GM19025 (cell line): ENCODE data around the gene RSU1.

Source experiments
- ATAC-seq: cut with Tn5 transposase; IDR thresholded peaks from one replicate; pipeline ENCODE4 v1.9.1; 2021; ENCODE audit warnings: mild to moderate bottlenecking, low read depth, moderate library complexity; ENCODE audit not compliant: unreplicated experiment

RSU1 gene

DNA sequence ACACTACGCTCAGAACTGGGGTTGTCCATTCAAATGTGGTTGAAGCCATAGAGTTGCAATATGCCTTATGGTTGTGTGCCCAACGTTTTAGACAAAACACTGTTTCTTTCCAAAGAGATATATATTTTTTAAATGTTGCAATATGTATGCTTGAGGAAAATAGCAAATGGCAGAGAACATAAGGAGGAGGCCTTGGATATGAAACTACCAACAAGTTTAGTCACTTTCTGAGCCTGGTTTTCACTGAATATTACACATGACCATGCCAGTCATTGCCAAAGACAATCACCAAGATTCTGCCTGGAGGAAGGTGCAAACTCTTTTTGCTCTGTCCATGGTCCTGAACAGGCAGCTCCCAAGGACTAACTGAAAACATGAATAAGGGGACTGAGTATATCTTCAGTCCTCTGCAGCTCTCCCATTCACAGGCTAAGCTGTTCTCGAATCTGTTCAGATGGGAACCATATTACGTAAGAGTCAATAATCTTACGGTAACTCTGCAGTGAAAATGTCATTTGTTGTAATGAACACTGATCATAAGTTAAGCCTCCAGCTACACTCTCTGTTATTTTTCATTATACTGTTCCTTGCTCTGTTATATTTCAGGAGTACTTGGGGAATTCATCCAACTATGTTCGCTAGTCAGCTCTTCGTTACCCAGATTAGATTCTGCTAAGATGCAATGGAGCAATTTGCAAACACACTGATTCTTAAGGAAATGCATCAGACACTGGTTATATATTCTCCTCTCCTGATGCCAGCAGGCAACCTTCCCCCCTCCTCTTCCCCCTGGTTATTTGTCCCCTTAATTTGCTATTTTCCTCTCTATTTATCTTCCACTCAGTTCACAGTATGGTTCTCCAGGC is 204.9 kb downstream of the RSU1 start:
- no peak for ATAC-seq

DNA sequence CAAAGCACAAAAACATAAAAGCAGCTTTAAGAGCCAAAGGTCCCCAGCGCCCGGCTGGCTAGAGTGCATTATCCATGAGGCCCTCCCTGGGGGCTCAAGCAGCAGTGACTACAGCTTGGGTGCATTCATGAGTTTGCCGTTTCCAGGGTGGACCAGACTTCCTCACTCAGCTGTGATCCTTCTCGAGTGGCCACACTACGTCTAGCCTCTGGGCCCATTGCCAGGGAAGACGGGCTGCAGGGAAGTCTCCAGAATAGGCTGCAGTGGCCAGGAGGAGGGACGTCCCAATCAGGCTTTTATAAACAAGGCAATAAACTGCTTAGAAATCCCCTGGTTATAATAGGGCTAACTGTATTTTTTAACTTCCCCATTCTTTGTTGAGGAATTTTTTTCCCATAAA is 206.2 kb downstream of the RSU1 start:
- ATAC-seq = no peak

DNA sequence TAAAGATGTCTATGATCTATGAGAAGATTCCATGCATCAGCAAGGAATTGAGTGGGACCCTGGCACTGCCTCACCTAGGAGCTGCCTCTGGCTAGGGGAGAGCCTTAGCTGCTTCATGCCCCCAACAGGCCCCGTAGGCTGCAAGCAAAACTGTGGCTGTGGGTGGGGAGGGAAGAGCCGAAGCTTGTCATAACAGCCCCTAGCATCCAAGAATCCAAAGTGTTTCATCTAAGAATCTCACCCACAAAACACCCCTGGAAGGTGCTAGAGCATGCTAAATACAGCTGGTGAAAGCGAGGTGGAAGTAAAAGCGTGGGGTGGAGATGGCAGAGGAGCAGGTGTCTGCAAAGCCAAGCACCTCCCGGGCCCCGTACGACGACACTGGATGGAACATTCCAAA is 208.0 kb downstream of the RSU1 start:
- no peak for ATAC-seq

DNA sequence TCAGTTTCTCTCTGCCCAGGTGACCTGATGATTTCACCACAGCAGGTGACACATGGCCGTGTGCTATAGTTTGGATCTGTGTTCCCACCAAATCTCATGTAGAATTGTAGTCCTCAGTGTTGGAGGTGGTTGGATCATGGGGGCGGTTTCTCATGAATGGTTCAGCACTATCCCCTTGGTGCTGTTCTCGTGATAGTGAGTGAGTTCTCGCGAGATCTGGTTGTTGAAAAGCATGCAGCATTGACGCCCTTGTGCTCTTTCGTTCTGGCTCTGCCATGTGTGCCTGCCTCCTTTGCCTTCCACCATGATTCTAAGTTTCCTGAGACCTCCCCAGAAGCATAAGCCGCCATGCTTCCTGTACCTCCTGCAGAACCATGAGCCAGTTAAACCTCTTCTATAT is 210.3 kb downstream of the RSU1 start:
- ATAC-seq = no peak

DNA sequence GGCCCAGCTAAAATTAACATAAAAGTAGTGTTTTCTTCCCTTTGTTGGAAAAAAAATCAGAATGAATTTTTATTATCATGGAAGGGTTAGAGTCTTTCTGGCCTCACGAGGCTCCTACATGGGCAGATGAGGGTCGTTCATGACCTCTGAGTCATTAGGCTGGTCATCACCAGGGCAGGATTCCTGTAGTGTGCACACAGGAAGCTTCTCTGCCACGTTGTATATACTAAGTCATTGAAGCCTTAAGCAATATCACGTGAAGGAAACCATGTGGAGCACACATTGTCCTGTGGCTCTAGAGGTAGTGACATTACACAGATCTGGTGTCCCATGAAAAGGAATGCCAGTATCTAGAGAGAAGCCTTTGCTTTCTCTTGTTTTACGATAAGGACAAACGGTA is 210.8 kb downstream of the RSU1 start:
- ATAC-seq = no peak

DNA sequence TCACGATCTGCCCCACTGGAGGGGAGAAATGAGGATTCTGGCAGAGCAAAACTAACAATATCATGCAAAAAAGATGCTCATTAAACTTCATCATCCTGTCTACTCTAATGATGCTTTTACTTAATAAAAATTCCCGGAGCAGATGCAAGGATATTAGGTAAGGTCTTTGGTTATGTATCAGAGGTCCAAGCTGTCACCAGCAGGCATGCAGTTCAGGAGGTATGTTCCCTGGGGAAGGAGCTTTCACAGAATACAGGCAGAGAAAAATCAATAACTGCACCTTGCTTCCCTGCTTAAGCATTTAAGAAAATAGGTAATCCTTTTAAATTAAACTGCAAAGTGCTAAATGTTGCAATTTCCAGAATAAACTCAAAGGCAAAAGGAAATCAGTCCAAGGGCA is 213.9 kb downstream of the RSU1 start:
- no peak for ATAC-seq

DNA sequence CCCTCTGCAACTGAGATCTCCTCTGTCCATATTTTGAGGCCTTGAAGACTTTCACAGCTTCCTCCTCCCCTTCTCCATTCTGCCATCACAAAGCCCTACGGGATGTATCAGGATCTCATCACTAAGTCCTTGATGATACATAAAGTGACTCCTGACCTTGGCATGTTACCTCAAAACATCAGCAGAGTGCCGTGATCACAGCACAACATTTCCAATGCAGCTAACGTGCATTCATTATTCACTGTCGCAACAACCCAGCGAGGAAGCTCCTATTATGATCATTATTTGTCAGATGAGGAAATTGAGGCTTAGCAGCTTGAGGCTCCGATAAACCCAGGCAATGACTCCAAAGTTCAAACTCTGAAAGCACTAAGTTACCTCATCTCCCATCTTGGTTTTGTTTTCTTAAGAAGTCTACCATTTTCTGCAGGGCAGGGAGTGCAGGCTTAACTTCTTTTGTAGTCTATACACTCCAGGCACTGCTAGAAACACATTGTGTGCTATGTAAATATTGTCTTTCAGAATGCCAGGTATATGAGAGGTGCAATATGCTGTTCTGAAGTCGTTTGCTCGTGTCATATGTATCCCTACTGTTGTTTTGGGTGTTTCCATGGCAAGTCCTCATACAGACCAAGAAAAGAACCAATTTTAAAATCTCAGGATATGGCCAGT is 215.0 kb downstream of the RSU1 start:
- no peak for ATAC-seq

DNA sequence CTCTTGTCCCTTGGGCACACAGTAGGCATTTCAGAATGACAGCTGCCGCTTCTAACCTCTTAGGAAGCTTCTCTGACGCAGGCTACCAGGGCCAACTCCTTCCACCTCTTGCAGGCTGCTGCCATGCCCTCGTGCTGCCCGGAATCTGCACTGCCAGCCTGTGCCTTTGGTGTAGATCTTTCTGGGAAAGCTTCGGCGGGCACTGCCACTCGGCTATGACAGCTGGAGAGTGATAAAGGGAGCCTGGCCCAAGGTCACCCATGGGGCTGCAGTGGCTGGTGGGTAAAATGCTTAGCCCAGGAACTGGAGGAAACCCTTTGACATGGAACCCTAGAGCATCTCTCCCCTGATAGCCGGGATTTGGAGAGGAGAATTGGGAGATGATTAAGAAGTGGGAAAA is 217.6 kb downstream of the RSU1 start:
- ATAC-seq = no peak

DNA sequence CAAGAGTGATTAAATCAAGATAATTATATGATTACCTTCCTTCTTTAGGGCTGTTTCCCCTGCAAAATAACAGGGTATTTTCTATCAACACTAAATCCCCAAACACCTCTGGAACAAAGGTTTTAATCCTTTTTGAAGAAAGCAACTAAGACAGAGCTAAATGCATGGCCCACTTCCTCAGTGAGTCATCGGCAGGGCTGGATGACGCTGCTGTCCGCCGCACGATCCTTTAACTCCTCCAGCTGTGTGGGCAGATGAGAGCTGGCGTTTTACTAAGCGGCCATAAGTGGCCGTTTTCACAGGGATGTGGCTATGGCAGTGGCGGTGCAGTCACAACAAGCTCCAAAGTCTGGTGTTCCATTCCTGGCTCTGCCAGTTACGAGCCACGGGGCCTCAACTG is 219.6 kb downstream of the RSU1 start:
- no peak for ATAC-seq

DNA sequence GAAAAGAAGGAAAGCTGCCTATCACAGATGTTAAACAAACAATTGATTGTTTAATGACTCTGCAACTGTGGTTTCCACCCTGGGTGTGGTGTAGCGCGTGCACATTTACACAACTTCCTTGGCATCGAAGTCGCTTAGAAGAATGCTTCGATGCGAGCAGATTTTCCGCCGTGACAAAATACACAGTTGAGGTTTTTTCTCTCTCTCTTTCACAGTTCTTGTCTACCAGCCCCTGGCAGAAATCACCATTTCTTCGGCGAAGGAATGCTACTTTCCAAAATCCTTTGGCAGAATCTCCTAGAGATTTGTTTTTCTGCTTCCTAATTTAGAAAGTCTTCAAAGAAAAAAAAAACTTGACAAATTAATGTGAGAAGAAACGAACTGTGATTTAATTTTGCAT is 224.8 kb downstream of the RSU1 start:
- ATAC-seq = no peak

DNA sequence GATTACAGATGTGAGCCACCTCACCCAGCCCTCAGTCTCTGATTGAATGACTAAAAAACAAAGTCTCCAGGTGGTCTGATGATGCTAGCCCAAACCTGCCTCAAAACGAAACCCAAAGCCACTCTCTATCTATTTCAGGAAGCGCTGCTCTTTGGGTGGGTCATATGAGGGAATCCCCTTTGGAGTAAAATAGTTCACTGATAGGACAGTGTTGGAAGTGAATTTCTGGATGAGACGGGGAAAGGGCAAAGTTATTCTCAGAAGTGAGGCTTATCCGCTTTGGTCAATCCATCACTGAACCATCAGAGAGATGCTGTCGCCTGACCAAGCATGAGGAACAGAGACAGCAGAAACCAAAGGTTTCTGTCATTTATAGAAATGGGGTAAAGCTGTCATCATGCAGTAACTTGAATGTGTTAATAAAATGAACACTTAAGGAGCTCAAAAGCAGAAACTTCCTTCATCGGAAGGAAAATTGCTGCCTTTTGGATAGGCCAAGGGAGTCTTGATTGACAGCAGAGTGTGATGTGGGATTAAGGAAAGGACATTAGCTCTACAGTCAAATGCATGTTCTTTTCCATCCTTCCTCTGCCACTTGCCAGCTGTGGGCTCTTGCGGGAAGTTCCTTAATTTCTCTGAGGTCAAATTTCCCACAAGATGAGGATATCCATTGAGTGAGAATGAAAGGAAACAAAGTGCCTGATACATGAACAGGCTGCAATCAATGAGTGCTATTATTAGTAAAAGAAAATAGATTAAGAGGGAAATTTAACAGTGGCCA is 230.7 kb downstream of the RSU1 start:
- peak; percentile 88 for ATAC-seq

DNA sequence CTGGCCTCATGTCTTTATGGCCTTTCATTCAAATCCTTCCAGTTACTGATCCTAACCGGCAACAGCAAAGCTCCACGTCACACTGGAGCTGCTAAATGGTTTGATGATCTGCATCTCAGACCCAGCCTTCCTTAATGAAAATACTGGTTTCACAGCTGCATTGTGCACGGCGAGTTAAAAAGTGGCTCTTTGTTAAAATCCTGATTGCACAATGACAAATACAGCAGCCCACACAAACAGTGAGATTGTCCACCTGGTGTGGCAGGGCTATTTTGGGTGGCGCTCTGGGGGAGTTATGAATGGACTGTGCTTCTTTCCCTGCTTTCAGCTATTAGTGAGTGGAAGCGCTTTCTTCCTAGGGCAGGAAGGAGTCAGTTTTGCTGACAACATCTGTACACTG is 232.1 kb downstream of the RSU1 start:
- peak; percentile 43 for ATAC-seq

DNA sequence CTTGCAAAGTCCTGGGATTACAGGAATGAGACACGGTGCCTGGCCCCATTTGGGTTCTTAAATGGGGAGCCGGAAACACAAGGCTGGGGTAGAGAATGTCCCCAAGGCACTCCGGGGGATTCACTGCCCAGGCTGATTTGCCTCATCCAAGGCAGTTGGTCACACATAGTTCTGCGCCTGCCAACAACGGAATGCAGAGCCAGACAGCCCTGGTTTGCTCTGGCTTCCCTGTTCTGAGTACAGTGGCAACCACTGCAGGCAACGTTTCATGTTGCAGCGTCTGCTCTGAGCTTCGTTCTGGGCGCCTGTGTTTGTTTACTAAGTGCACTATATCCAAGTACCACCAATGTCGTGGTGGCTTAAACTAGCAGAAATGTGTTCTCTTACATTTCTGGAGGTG is 233.8 kb downstream of the RSU1 start:
- no peak for ATAC-seq

DNA sequence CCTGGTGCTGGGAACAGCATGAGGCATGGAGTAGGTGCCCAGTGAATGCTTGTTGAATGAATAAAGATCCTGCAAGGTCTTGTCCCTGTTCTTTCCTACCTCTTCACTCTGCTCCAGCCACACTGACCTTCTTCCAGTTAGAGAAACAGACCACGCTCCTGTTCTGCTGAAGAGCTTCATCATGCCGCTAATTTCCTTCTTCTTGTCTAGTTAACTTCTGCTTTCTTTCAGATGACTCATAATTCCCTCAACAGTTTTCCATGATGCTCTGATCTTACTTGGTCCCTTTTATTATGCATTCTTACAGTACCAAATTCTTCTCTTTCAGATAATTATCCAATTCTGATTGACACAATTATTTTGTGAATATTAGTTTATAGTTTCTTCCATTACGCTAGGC is 236.0 kb downstream of the RSU1 start:
- ATAC-seq = no peak

DNA sequence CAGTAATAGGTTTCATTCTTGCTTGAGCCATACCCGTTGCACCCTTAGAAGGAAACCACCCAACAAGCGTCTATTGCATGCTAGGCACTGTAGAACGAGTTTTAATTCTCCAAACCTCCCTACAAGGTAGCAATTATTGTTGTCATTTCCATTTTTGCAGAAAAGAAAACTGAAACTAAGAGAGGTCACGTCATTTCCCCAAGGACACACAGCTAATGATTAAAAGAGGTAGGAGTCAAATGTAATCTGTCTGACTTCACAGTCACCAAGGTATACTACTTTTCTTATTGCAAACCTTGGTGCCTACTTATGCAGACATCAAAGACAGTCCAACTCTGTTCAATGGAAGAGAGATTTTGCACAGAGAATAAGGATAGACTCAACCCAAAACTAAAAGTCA is 246.5 kb downstream of the RSU1 start:
- ATAC-seq = peak; percentile 87

DNA sequence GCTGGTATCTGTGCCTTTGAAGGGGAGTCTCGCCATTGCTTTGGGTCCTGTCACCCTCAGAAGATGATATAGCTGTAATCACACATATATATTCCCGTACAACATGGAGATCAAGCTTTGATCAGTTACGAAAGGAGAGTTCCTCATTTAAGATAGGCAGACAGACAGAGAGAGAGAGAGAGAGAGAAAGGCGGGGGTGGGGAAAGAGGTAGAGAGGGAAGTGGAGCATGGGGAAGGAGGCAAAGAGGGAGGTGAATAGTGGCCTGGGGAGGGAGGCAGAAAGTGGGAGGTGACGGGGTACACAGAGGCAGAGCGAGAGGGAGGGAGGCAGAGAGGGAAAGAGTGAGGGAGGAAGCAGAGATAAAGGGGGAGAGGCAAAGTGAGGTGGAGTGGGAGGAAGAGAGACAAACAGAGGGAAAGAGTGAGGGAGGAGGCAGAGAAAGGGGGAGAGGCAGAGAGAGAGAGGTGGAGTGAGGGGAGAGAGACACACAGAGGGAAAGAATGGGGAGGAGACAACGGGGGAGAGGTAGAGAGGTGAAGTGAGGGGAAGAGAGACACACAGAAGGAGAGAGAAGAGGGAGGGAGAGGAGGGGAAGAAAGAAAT is 250.9 kb downstream of the RSU1 start:
- no peak for ATAC-seq

DNA sequence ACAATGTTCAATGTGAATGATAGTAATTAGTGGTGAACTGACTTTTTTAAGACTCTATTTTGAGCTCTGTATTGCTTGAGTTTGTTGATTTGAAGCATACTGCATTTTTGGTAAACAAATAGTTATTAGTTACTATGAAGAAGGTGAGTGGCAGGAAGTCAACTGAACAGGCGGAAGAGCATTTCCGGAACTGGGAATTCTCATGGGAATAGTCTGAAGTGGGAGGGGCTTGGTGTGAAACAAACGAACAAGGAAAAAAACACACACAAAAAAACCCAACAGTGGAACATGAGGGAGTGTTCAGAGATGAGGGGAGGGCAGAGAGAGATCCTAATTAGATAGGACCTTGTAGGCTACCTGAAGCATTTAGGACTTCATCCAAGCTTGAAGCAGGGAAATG is 251.6 kb downstream of the RSU1 start:
- ATAC-seq = no peak

DNA sequence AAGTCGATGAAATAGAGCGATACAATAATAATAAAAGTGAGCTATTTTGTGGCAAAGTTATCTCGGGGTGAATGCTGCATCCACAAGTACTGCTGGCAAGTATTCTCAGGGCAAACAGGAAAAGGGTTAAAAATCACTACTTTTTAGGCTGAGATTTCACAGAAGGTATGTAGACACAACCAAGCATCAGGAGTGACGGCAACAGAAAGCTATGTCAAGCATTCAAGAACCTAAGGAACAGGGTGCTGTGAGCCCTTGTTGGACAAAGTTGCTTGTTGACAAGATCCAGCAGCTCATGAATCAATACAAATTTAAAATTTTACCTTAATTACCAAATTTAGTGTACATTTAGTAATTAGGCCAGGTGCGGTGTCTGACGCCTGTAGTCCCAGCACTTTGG is 254.3 kb downstream of the RSU1 start:
- ATAC-seq = no peak

DNA sequence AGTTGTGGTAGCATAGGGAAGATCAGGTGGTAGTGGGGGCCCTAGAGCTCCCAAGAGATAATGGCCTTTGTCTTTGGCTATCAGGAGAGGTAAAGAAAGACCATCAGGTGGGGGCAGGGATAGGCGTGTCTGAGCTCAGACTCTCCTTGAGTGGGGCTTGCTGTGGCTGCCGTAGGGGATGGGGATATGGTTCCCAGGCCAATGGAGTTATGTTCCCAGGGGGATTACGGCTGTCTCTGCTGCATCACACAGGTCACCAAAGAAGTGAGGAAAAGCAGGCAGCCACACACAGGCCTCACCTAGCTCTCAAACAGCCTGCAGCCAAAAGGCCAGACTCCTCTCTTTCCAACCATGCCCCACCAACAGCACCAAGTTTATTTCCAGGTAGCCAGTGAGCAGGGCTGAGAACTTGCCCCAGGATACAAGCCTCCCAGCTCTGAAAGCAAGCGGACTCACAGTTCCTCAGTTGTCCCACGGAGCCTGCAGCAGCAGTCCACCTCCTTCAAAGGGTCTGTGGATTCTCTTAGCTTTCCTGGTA is 257.9 kb downstream of the RSU1 start:
- ATAC-seq = no peak

DNA sequence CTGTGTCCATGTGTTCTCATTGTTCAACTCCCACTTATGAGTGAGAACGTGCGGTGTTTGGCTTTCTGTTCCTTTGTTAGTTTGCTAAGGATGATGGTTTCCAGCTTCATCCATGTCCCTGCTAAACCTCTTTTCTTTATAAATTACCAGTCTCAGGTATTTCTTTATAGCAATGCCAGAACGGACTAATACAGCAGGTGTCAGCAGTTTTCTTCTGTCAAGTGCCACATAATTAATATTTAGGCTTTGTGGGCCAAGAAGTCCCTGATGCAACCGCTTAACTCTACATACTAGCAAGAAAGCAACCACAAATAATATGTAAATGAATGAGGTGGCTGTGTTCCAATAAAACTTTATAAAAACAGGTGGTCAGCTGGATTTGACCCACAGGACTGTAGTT is 269.3 kb downstream of the RSU1 start:
- no peak for ATAC-seq
